Embryonic facial prominence (tissue), 1 donor: ENCODE data around the gene PSMA5.

Source experiments
- DNase-seq: peaks from one replicate; pipeline ENCODE4 v3.0.0-alpha.2; 2016; ENCODE audit errors: extremely low spot score

Gene PSMA5

DNA sequence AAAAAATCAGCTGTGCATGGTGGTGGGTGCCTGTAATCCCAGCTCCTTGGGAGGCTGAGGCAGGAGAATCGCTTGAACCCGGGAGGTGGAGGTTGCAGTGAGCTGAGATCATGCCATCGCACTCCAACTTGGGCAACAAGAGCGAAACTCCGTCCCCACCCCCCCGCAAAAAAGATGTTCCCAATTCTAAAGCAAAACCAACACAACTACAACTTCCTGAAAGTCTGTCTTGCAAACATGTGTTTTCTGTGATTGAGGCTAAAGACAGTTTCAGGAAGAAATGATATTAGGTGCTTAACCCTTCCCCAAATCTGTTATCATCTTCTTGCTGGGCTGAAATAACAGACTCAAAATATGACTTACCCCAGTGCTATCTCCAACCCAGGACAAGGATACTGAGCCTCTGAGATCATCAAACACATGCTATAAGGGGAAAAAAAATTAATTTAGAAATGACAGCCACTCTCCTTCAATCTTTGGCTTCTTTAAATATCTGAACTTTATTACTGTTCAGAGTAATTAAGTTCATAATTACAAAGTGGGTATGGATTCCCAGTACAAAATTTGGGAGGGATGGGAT lies 57.0 kb downstream of the PSMA5 start:
- DNase-seq: no peak

GRCh38 chr1:109368464-109368863 lies 57.8 kb downstream of the PSMA5 start:
- DNase-seq: no peak

GRCh38 chr1:109367626-109368025 lies 58.6 kb downstream of the PSMA5 start:
- no peak for DNase-seq

DNA sequence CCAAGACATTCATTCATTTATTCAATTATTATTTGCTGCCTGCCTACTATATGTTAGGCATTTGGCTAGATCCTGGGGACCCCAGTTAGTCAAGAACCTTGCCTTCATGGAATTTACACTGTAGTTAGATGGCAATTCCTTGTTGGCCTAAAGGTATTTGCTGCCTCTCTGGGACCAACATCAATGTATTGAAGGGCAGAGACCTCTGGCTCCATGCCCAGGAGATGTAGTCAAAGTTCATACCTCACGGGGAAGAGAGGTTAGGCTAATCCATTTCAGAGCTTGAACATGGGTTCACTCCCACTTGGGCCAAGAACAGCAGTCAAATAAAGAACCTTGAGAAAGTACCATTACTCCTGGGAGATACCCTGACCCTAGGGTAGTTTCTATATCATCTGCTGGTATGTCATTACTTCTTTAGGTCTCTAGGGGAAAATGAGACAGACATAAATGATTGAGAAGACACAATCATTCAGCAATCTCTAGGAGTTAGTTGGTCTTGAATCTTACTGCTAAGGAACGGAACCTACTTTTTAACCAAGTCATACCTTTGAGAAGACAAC lies 60.5 kb downstream of the PSMA5 start:
- no peak for DNase-seq

GRCh38 chr1:109361649-109362048 lies 64.6 kb downstream of the PSMA5 start:
- no peak for DNase-seq

GRCh38 chr1:109361069-109361468 lies 65.2 kb downstream of the PSMA5 start:
- no peak for DNase-seq

- DNase-seq: no peak
These were observed 68.6 kb downstream of the PSMA5 start for GRCh38 chr1:109357616-109358015.

GRCh38 chr1:109356915-109357314 lies 69.3 kb downstream of the PSMA5 start:
- DNase-seq: no peak

- no peak for DNase-seq
These were observed 69.7 kb downstream of the PSMA5 start for GRCh38 chr1:109356505-109356904.

DNA sequence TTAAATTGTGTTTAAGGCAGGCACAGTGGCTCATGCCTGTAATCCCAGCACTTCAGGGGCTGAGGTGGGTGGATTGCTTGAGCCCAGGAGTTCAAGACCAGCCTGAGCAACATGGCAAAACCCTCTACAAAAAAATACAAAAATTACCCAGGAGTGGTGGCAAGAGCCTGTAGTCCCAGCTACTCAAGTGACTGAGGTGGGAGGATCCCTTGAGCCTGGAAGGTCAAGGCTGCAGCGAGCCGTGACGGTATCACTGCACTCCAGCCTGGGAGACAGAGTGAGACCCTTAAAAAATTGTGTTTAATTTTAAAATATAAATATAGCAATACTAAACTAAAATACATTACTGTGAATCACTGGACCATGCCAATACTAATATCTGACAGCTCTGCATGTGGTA lies 71.3 kb downstream of the PSMA5 start:
- no peak for DNase-seq

DNA sequence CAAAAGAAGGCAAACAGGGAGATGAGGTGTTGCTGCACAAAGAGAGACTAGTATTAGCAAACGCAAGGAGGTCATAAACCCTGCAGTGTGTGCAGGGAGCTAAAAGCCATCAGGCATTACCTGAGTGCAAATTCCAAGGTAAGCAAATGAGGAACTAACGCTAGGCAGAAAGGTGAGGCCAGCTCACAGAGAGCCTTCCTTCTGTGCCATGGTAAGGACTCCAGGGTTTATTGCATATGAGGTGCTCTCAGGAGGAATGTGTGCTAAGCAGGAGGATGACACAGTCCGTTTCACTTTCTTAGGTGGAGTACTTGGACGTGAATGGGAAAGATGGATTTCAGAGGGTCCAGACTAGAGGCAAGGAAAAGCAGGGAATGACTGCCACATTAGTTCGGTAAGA lies 74.8 kb downstream of the PSMA5 start:
- no peak for DNase-seq

DNA sequence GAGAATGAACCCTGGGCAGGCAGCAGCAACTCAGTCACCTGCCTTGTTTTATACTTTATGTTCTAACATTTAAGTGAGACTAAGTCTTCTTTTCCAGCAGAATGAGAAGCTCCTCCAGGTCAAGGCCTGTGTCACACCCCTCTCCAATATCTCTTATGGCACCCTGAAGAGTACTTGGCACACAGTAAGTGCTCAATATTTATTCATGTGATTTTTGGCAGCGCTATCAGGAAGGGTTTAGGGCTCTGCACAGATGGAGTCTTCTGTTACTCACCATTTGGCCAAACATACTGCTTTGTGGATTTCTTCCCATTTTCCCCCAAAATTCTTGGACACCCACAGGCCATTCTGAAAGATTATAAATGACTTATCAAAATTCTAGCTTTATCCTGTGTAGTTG lies 75.6 kb downstream of the PSMA5 start:
- DNase-seq: no peak

- no peak for DNase-seq
These were observed 76.1 kb downstream of the PSMA5 start for GRCh38 chr1:109350182-109350581.
